GM21423 (cell line): ENCODE data around the gene POU2AF3.
"Not testable (repeated sequence)": the region's sequence is repeated elsewhere in the genome, so short reads cannot be mapped to it uniquely, and the experiment has no call there.

Source experiments
- ATAC-seq: cut with Tn5 transposase; IDR thresholded peaks from one replicate; pipeline ENCODE4 v1.9.1; 2021; ENCODE audit warnings: mild to moderate bottlenecking, moderate library complexity; ENCODE audit not compliant: unreplicated experiment

POU2AF3 gene, protein sequence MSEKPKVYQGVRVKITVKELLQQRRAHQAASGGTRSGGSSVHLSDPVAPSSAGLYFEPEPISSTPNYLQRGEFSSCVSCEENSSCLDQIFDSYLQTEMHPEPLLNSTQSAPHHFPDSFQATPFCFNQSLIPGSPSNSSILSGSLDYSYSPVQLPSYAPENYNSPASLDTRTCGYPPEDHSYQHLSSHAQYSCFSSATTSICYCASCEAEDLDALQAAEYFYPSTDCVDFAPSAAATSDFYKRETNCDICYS

GRCh38 chr11:111298413-111299100 is at the start of gene POU2AF3:
Gene POU2AF3, plus strand, starts transcription at chr11:111298546. Its CDS starts 36 bp downstream, at chr11:111298582.
- ATAC-seq: no peak

DNA sequence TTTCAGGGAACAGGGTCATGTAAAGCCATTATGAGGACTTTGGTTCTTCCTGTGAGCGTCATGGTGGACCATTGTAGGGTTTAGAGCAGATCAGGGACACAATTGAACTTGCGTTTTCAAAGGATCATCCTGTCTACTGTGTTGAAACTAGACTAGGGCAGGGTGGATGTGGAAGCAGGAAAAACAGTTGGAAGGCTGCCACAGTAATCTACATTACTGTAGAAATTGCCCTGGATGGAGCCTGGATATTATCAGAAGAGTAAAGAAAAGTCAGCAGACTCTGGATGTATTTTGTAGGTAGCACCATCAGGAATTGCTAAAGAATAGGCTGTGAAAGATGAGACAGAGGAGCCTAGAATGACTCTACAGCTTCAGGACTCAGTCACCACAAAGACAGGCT is 47.4 kb upstream of the POU2AF3 start:
- no peak for ATAC-seq

- ATAC-seq: no peak
Measured at GRCh38 chr11:111253131-111253530, 45.2 kb upstream of the POU2AF3 start.

- ATAC-seq: no peak
Measured at GRCh38 chr11:111253630-111254029, 44.7 kb upstream of the POU2AF3 start.

DNA sequence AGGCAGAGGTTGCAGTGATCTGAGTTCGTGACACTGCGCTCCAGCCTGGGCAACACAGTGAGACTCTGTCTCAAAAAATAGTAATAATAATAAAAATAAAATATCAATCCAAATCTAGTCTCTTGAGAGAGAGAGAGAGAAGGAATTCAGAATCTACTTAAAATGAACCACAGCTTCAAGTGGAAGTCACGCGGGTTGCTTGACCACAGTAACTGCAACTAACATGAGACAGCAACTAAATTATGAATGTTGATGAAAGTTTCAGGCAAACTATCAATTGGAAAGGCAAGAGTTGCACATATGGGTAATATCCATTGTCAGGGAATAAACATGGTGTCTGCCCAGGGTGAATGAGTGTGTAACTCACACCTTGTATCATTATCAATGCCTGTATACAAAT is 40.3 kb upstream of the POU2AF3 start:
- ATAC-seq: no peak

- no peak for ATAC-seq
Measured at GRCh38 chr11:111259896-111260295, 38.5 kb upstream of the POU2AF3 start.

DNA sequence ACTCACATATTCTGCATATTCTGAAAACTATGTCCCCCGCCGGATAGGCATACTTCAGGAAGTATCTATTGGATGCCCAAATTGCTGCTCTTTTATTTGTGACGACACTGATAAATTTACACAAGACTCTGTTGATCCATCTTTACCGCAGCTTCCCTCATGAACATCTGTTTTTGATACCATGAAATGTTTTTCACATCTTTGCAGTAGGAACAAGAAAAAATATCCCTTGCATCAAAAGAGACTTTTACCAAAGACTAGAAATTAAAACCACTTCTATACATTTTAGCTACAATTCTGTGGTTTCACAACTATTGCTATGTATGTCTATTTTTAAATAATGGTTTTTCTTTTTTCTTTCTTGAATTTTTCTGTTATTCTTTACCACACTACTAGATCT is 37.5 kb upstream of the POU2AF3 start:
- no peak for ATAC-seq

DNA sequence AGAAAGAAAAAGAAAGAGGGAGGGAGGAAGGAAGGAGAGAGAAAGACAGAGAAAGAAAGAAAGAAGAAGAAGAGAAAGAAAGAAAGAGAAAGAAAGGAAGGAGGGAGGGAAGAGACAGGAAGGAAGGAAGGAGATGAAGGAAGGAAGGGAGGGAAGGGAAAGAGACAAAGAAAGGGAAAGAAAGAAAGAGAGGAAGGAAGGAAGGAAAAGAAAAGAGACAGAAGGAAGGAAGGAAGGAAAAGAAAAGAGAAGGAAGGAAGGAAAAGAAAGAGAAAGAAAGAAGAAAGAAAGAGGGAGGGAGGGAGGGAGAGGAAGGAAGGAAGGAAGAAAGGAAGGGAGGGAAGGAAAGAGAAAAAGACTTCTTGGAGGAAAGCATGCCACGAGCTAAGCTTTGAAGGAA is 33.7 kb upstream of the POU2AF3 start:
- ATAC-seq: no peak

DNA sequence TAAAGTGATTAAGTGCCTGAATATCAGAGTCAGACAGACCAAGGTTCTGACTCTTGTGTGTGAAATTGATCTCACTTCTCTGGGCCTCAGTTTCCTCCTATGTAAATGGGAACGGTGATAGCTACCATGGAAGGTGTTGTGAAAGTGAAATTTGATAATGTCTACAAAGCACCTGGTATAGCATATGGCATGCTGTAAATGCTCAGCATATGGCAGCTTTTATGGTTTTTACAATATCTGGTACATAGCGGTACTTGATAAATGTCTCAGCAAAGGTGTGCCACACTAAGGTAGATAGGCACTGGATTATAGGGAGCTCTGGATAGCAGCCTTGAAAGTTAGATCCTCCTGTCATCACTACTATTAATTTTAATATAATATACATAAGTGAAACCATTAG is 32.9 kb upstream of the POU2AF3 start:
- no peak for ATAC-seq

DNA sequence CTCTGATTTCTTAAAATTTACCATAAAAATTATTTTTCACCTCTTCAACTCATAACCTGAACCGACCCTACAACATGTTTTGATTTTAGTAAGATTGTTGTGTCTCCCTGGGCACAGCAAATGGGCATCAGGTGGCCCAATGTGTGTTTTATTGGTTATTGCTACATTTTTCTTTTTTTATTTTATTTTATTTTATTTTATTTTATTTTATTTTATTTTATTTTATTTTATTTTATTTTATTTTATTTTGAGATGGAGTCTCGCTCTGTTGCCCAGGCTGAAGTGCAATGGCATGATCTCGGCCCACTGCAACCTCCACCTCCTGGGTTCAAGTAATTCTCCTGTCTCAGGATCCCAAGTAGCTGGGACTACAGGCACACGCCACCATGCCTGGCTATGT is 30.0 kb upstream of the POU2AF3 start:
- ATAC-seq: not testable (repeated sequence)

GRCh38 chr11:111269146-111269868 is 29.0 kb upstream of the POU2AF3 start:
- no peak for ATAC-seq

- ATAC-seq: no peak
Measured at GRCh38 chr11:111272420-111272819, 25.9 kb upstream of the POU2AF3 start.

GRCh38 chr11:111282562-111283075 is 15.7 kb upstream of the POU2AF3 start:
- no peak for ATAC-seq

GRCh38 chr11:111283945-111284481 is 14.3 kb upstream of the POU2AF3 start:
- ATAC-seq: no peak

DNA sequence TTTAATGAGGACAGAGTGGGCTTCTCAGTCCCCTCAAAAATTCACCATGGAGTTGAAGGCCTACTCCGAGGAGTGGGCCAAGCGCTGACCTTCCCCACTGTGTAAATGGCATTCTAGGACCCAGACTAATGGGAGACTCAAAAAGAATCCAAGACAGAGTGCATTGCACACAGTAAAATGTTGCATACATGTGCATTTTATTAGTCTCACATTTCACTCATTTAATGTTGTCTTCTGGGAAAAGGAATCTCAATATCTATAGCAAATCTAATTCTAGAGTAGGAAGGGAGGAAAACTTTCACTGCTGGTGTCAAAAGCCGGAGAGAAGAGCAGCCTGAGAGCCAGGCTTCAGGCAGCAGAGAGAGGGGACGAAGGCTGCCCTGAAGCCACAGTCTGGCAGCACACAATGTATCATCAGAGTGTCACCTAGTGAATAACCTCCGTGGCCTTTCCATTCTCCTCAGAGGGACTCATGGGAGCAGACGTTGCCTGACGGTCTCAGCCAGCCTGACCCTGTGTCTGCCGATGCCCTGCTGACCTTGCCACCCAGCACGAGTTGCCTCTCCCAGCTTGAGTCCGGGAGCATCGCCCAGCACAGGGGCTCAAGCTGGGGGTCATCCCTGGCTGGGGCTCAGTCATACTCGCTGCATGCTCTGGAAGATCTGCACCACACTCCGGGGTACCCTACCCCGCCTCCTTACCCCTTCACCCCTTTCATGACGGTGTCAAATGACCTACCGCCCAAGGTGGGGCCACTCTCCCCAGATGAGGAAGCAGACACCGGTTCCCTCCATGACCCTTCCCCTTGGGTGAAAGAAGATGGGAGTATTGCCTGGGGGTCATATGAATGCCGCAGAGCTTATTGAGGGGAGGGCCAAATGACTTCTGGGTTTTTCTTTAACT is 12.9 kb upstream of the POU2AF3 start:
- no peak for ATAC-seq

DNA sequence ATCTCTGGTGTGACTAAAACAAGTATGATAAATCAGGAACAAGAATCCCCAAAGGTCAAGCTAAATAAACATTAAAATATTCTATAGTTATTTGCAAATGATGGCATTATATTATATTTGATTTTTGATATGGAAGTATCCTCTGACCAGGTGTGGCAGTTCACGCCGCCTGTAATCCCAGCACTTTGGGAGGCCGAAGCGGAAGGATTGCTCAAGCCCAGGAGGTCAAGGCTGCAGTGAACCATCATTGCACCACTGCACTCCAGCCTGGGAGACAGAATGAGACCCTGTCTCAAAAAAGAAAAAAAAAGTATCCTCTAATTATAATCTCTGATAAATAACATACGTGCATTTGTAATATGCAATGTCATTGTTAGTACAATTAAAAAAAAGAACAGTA is 6.6 kb upstream of the POU2AF3 start:
- no peak for ATAC-seq

GRCh38 chr11:111292408-111292807 is 5.9 kb upstream of the POU2AF3 start:
- ATAC-seq: not testable (repeated sequence)

DNA sequence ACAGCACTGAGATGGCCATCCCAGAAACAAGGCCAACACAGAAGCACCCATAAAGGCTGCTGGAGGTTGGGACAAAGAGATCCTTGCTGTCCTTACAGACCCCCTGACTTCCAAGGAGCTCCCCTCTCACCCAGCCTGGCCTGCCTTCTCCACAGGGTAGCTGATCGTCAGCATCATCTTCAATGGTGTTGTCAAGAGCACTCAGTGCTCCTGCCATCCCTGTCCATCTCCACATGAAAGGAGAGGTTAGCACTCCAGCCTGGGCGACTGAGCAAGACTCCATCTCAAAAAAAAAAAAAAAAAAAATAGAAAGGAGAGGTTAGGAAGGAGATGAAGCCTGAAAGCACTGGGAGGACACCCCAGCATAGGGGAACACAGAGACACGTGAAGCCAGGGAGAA is 2.1 kb upstream of the POU2AF3 start:
- no peak for ATAC-seq

GRCh38 chr11:111297696-111298095 is 650 bp upstream of the POU2AF3 start:
- no peak for ATAC-seq
